Measurements from ENCODE around the gene FANK1.
"Not testable (repeated sequence)": the region's sequence is repeated elsewhere in the genome, so short reads cannot be mapped to it uniquely, and the experiment has no call there.

Gene FANK1

DNA sequence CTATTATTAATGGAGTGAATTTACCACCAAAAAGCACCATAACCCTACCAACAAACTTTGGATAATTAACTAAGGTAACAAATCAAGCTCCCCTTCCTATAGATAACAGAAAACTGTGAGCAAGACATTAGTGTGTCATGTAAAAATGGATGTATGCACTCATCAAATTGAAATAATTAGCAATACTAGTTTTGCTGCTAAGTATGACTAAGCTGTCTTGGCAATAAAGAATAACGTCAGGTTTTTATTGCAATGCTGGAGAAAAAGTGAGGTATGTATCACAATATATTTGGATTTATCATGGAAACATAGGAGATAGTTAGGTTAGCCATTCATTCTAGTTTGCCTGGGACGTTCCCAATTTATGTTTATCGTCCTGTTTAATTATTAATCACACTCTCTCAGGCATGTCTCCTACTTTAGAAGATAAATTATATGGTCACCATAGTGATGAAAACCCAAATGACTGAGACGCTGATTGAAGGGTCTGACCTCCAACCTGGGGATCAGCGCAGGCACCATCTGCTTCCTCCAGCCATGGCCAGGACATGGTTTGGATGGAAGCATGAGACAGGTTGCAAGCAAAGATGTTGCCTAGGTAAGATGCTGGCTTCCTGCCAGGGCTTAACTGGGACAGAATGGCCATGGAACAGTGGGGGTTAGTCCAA, 125.6 kb downstream of the FANK1 start:
- no peak for DNase-seq (ENCODE audit: low read depth, low spot score)

GRCh38 chr10:126022841-126023240, 126.5 kb downstream of the FANK1 start:
- DNase-seq (ENCODE audit: low read depth, low spot score): no peak

DNA sequence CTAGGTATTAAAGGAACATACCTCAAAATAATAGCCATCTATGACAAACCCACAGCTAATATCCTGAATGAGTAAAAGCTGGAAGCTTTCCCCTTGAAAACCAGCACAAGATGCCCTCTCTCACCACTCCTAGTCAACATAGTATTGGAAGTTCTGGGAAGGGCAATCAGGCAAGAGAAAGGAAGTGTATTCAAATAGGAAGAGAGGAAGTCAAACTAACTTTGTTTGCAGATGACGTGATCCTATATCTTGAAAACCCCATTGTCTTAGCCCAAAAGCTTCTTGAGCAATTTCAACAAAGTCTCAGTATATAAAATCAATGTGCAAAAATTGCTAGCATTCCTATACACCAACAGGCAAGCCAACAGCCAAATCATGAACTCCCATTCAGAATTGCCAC, 131.3 kb downstream of the FANK1 start:
- no peak for DNase-seq (ENCODE audit: low read depth, low spot score)

- DNase-seq (ENCODE audit: low read depth, low spot score): no peak
These were observed 133.6 kb downstream of the FANK1 start for GRCh38 chr10:126029999-126030398.

GRCh38 chr10:126034586-126034985, 138.2 kb downstream of the FANK1 start:
- no peak for DNase-seq (ENCODE audit: low read depth, low spot score)

- DNase-seq (ENCODE audit: low read depth, low spot score): no peak
These were observed 140.2 kb downstream of the FANK1 start for GRCh38 chr10:126036515-126036914.

DNA sequence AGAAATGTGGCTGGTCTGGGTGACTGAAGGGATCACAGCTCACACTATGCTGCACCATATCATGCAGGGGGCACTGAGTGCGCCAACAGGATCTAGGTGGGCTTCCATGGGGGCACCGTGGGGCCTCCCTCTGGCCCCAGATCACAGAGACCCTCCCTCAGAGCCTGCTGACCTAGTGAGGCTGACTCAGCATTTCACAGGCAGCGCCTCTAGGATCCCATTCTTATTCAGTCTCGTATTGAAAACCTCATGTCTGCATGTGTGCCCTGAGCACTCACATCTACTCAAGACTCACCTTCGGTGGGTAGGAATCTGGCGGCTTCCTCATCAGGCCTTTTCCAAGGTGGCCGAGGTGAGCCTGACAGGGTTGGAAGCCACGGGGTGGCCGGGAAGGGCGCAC, 141.6 kb downstream of the FANK1 start:
- DNase-seq (ENCODE audit: low read depth, low spot score): no peak

DNA sequence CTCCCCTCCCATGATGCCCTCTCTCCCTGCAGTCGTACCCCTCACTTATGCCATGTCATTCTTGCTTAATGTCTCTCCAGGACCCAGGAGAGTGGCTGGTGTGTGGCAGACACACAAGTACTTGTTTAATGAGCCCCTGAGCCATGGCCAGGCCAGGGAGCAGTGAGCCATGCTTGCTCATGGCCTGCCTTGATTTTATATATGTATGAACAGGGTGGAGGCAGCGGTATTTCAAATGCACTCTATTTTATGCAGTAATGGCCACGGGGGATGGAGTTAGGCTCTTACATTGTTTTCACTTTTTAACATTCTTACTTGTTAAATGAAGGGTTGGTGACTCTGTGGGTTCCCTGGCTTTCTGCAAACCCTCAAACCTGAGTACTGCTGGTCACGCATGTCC, 144.8 kb downstream of the FANK1 start:
- no peak for DNase-seq (ENCODE audit: low read depth, low spot score)

- DNase-seq (ENCODE audit: low read depth, low spot score): peak; percentile 73
These were observed 145.5 kb downstream of the FANK1 start for GRCh38 chr10:126041804-126042231.

- no peak for DNase-seq (ENCODE audit: low read depth, low spot score)
These were observed 146.0 kb downstream of the FANK1 start for GRCh38 chr10:126042354-126042753.

GRCh38 chr10:126042906-126043305, 146.5 kb downstream of the FANK1 start:
- no peak for DNase-seq (ENCODE audit: low read depth, low spot score)

GRCh38 chr10:126043389-126043788, 147.0 kb downstream of the FANK1 start:
- no peak for DNase-seq (ENCODE audit: low read depth, low spot score)

- no peak for DNase-seq (ENCODE audit: low read depth, low spot score)
These were observed 149.5 kb downstream of the FANK1 start for GRCh38 chr10:126045861-126046260.

DNA sequence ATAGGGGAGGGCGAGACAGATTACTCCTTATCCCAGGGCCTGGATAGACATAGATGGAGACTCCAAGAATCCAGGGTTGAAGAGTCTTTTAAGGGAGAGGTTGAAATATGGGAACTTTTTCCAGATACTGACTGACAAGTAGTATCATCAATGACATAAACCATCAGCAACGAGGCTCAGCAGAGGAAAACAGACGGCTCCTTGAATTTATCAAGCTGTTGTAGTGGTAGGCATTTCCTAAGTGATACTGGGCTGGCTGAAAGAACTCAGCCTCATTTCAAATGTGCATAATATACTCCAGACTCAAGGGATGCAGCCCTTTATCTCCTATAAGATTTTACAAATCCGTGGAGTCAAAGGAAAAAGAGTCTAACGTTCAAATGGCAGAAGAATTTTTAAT, 150.5 kb downstream of the FANK1 start:
- DNase-seq (ENCODE audit: low read depth, low spot score): no peak

GRCh38 chr10:126047749-126048148, 151.4 kb downstream of the FANK1 start:
- not testable (repeated sequence) for DNase-seq (ENCODE audit: low read depth, low spot score)

GRCh38 chr10:126049759-126050700, 153.7 kb downstream of the FANK1 start:
- DNase-seq (ENCODE audit: low read depth, low spot score): no peak

GRCh38 chr10:126052171-126052570, 155.8 kb downstream of the FANK1 start:
- DNase-seq (ENCODE audit: low read depth, low spot score): no peak

- DNase-seq (ENCODE audit: low read depth, low spot score): no peak
These were observed 157.8 kb downstream of the FANK1 start for GRCh38 chr10:126054191-126054590.

GRCh38 chr10:126057494-126057893, 161.1 kb downstream of the FANK1 start:
- no peak for DNase-seq (ENCODE audit: low read depth, low spot score)

DNA sequence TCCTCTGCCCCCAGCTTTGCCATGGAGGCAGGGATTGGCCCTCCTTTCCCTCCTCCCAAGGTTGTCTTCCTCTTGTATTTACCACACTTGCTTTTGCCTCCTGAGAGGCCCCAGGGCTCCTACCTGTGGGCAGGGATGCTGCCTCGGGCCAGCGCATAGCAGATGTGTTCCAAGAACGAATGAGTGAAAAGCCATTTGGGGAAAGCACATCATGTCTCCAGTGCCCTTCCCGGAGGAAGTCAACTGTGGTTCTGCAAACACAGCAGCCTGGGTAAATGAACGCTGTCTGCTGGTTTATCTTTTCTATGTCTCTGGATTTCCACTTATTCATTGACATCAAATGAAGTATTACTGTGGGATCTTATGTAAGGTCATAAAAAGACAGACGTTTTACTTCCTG, 161.7 kb downstream of the FANK1 start:
- no peak for DNase-seq (ENCODE audit: low read depth, low spot score)

DNA sequence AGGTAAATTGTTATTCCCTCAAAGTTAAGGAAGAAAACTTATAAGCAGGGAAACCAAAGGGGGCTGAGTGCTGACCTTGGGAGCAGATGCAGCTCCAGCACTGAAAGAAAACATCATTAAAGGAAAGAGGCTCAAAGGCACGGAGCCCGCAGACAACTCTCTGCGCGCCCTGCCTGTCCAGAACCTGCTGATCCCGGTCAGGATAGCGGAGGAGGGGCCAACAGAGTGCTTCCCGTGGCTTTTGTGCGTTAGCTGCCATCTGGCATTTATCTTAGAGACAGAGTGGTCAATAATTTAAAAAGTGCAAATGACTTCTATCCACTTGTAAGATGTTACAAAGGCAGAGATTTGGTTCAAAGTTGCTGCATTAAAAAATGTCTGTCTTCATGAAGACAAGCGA, 162.1 kb downstream of the FANK1 start:
- no peak for DNase-seq (ENCODE audit: low read depth, low spot score)

Measured in activated CD4-positive, CD25-positive, alpha-beta regulatory T cell treated with anti-CD3 and anti-CD28 coated beads, Interleukin-2, amount 50 U/mL, for 16 hours (primary cell).